Ascending aorta (tissue), 2 donors: ENCODE measurements around the gene CCDC43. TPM values are rescaled to one million over a fixed set of nuclear protein-coding genes. Genes with fewer than 3 reads are reported as not detected.
"Not testable (repeated sequence)": the region's sequence is repeated elsewhere in the genome, so short reads cannot be mapped to it uniquely, and the experiment has no call there.

Experiments used
- DNase-seq, 2 donors: peaks; one replicate each; pipeline ENCODE4 v3.0.0-alpha.2; 2019; ENCODE audit warnings: low spot score in 2 of 2
- H3K27ac ChIP-seq, 2 donors: fragments of 200-600 bp; sonication (generic); one replicate each; pipeline ENCODE4 v1.5.1; 2016 to 2017; ENCODE audit warnings: mild to moderate bottlenecking in 1 of 2
- H3K27me3 ChIP-seq: fragments of 200-600 bp; sonication (generic); one replicate; pipeline ENCODE4 v1.5.1; 2017
- H3K36me3 ChIP-seq, 2 donors: fragments of 200-600 bp; sonication (generic); one replicate each; pipeline ENCODE4 v1.5.1; 2016
- H3K4me1 ChIP-seq, 2 donors: fragments of 200-600 bp; sonication (generic); one replicate each; pipeline ENCODE4 v1.5.1; 2016 to 2017; ENCODE audit warnings: mild to moderate bottlenecking in 1 of 2
- H3K4me3 ChIP-seq, 2 donors: fragments of 200-600 bp; sonication (generic); one replicate each; pipeline ENCODE4 v1.5.1; 2016 to 2017; ENCODE audit warnings: mild to moderate bottlenecking in 1 of 2
- H3K9me3 ChIP-seq, 2 donors: fragments of 200-600 bp; sonication (generic); one replicate each; pipeline ENCODE4 v1.5.1; 2016
- intact Hi-C: fragments of 100-400 bp; cut with DNase I; formaldehyde crosslinking; loops from one replicate; pipeline ENCODE4 v1.15.1; 2023
- total RNA-seq: library from RNA; depleted of rRNA; stranded (reverse); fragments of >200 nt; gene quantifications from one replicate; pipeline ENCODE4 v1.1.0, GENCODE V29; 2016
- TF ChIP-seq, protein P1 (sequence below), 3 experiments: fragments of 200-600 bp in 2 of 3; fragments of 450-650 bp in 1 of 3; sonication (generic) in 2 of 3; IDR thresholded peaks; one replicate each; pipeline ENCODE4 v1.5.1; 2016 to 2019; ENCODE audit warnings: antibody characterized with exemption in 3 of 3, mild to moderate bottlenecking in 1 of 3, moderate library complexity in 1 of 3

Gene CCDC43
- total RNA-seq, 1 donor from 2014 or later: 2.6 TPM

DNA sequence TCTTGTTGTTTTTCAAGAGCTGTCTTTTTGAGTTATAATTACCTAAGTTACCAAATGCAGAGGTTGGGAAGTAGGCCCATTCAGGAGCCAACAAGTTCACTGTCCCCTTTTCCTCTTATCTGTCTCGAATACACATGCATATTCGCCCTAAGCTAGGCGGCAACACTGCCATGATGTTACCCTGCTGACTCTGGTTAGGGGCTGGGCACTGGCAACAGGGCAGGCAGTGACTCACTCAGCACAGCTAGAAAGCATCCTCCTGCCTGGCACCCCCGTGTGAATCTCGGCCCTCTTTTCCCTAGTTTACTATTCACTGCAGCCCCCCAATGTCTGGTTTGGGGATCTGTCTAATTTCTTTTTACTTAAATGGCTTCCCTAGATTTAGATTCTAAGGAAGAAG lies 32.7 kb upstream of the CCDC43 start:
- Histone ChIP-seq H3K27me3 (no peaks in the 10 kb centered on the region), H3K4me3 (no peak overlapping the region), H3K27ac (no peak overlapping the region), H3K9me3 (no peaks in the 10 kb centered on the region), H3K36me3 (no peaks in the 10 kb centered on the region), H3K4me1 (no peaks in the 10 kb centered on the region)
- TF ChIP-seq, protein P1, sequence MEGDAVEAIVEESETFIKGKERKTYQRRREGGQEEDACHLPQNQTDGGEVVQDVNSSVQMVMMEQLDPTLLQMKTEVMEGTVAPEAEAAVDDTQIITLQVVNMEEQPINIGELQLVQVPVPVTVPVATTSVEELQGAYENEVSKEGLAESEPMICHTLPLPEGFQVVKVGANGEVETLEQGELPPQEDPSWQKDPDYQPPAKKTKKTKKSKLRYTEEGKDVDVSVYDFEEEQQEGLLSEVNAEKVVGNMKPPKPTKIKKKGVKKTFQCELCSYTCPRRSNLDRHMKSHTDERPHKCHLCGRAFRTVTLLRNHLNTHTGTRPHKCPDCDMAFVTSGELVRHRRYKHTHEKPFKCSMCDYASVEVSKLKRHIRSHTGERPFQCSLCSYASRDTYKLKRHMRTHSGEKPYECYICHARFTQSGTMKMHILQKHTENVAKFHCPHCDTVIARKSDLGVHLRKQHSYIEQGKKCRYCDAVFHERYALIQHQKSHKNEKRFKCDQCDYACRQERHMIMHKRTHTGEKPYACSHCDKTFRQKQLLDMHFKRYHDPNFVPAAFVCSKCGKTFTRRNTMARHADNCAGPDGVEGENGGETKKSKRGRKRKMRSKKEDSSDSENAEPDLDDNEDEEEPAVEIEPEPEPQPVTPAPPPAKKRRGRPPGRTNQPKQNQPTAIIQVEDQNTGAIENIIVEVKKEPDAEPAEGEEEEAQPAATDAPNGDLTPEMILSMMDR (IDR thresholded peaks at IDR 0.05): no peak
- intact Hi-C loops: no loop called here
- no peak for DNase-seq

DNA sequence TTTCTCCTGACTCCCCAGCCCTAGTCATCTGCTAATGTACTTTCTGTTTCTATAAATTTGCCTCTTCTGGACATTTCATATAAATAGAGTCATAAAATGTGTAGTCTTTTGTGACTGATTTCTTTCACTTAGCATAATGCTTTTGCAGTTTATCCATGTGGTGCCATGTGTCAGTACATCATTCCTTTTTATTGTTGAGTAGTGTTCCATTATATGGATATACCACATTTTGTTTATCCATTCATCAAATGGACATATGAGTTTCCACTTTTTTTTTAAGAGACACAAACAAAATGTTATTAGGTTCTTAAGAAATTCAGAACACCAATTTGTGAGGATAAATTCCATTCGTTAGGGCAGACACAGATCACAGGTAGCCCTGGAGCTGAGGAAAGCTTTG lies 29.9 kb upstream of the CCDC43 start:
- Histone ChIP-seq H3K36me3 (no peaks in the 10 kb centered on the region), H3K27ac (no peak overlapping the region), H3K9me3 (no peaks in the 10 kb centered on the region), H3K4me3 (no peak overlapping the region), H3K4me1 (no peaks in the 10 kb centered on the region), H3K27me3 (no peaks in the 10 kb centered on the region)
- TF ChIP-seq, protein P1 (IDR thresholded peaks at IDR 0.05): no peak
- intact Hi-C loops: no loop called here
- no peak for DNase-seq

DNA sequence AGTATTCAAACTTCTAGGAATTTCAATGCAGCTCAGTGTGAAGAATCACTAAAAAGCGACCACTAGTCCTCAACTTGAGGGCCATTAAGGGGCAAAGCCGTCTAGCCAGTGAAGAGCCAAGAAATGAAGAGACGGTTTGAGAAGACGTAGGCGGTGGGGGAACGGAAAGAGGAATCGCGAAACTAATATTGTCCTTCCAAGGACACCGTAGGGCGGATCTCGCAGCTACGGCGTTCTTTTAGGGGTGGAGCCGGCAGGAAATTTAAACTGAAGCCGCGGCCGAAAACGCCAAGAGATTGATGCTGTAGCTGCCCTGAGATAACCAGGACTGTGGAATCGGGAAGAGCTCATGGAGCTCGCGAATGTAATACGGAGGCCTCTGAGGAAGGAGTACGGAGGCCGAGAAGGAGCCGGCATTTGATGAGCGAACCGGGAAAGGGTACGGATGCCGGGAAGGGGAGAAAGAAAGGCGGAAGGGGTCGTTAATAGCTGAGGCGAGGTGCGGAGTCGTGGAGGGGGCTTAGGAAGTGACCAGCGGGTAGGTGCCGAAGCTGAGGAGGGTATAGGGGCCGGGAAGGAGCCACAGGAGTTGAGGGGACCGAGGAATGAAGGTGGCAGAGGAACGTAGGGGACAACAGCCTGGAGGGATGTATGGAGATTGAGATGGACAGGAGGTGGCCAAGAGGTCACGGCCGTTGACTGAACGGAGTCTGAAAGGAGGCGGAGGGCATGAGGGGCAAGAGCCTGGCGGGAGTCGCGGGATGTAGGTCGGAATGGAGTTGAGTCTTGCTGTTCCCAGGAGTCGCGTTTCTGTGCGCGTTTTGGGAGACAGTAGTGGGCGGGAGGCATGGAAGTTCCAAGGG lies 19.1 kb upstream of the CCDC43 start, which contains the start of gene DBF4B:
DBF4B (plus strand) TSS at position 265 of the 863 bp plus-strand sequence; CDS start at position 421, 156 bp downstream.
- no peaks in the 10 kb centered on the region for H3K27me3 ChIP-seq
- DNase-seq: peak; percentile 9 to 85
- H3K9me3 ChIP-seq: no peaks in the 10 kb centered on the region
- H3K4me3 ChIP-seq: peak within 1 kb of the TSS; percentile 88 to 92
- intact Hi-C loops: loop anchor here (2.0 kb wide), 1 partner anchor 152 kb away; the partner anchor contains the start of gene FZD2
- TF ChIP-seq, protein P1 (IDR thresholded peaks at IDR 0.05): no peak
- H3K4me1 ChIP-seq: peaks cover 0 to 8% of the 10 kb centered on the region in 2 donors
- H3K27ac ChIP-seq: peak within 1 kb of the TSS; percentile 64 to 67
- H3K36me3 ChIP-seq: no peaks in the 10 kb centered on the region

DNA sequence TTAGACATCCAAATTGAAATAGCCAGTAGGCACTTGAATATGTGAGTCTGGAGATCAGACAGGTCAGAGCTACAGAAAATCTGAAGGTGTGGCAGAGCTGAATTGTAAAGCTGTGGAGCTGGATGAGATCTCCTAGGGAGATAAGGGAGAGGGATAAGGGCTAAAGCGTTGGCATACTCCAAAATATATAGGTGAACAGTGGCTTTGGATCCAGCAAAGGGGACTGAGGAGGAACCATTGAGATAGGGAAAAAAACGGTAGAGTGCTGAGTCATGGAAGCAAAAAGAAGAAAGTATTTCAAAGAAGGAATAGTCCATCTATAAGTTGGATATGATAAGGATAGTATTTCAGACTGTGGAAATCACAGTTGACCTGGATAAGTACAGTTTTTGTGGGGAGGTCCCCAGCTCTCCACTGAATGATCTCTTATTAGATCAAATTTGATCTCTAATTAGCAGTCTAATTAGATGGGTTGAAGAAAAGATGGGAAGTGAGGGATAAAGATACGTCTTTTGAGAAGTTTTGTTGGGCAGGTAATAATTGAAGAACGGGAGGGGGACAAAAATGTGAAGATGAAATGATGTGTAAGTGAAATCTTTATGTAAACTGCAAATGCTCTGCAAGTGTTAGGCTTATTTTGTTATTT lies 18.3 kb upstream of the CCDC43 start:
- Histone ChIP-seq H3K36me3 (no peaks in the 10 kb centered on the region), H3K27me3 (no peaks in the 10 kb centered on the region), H3K27ac (peak overlapping the region; percentile 64 to 67), H3K9me3 (no peaks in the 10 kb centered on the region), H3K4me1 (peaks cover 0 to 8% of the 10 kb centered on the region in 2 donors), H3K4me3 (peak overlapping the region; percentile 88 to 92)
- TF ChIP-seq, protein P1 (IDR thresholded peaks at IDR 0.05): no peak
- intact Hi-C loops: loop anchor here (2.0 kb wide), 1 partner anchor 151 kb away; the partner anchor contains the start of gene FZD2
- no peak for DNase-seq

DNA sequence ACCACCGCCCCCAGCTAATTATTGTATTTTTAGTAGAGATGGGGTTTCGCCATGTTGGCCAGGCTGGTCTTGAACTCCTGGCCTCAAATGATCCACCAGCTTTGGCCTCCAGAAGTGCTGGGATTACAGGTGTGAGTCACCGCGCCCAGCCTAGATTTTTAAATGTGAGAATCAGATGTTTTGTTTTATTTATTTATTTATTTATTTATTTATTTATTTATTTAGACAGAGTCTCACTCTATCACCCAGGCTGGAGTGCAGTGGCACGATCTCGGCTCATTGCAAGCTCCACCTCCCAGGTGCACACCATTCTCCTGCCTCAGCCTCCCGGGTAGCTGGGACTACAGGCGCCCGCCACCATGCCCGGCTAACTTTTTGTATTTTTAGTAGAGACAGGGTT lies 10.7 kb upstream of the CCDC43 start:
- H3K4me1 ChIP-seq, H3K9me3 ChIP-seq, H3K27me3 ChIP-seq, DNase-seq, H3K27ac ChIP-seq, H3K36me3 ChIP-seq, H3K4me3 ChIP-seq, intact Hi-C loops: not testable (repeated sequence)

DNA sequence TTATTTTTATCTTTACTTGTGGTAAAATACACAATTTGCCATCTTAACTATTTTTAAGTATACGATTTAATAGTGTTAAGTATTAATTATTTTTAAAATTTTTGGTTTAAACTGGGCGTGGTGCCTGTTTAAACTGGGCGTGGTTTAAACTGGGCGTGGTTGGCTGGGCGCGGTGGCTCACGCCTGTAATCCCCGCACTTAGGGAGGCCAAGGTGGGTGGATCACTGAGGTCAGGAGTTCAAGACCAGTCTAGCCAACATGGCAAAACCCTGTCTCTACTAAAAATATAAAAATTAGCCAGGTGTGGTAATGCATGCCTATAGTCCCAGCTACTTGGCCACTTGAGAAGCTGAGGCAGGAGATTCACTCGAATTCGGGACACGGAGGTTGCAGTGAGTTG lies 4.0 kb upstream of the CCDC43 start:
- TF ChIP-seq, protein P1 (IDR thresholded peaks at IDR 0.05): no peak
- Histone ChIP-seq H3K27ac (no peak overlapping the region), H3K9me3 (no peaks in the 10 kb centered on the region), H3K36me3 (no peaks in the 10 kb centered on the region), H3K4me1 (peaks cover 0 to 8% of the 10 kb centered on the region in 2 donors), H3K27me3 (no peaks in the 10 kb centered on the region), H3K4me3 (no peak overlapping the region)
- no peak for DNase-seq
- intact Hi-C loops: no loop called here

DNA sequence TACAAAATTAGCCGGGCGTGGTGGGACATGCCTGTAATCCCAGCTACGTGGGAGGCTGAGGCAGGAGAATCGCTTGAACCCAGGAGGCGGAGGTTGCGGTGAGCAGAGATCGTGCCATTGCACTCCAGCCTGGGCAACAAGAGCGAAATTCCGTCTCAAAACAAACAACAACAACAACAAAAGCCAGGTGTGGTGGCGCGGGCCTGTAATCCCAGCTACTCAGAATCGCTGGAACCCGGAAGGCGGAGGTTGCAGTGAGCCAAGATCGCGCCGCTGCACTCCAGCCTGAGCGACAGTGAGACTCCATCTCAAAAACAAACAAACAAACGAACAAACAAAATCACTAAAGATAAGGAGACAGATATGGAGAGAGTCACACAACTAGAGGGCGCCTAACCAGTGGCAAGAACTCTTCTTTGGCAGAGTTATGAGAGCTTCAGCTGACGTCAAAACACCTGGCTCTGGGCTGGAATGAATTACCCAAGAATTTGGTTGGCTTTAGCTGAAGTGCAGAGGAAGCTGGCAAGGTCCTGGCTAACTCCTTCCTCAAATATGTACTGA lies 1.2 kb upstream of the CCDC43 start:
- DNase-seq, H3K27me3 ChIP-seq, H3K9me3 ChIP-seq, H3K4me3 ChIP-seq, intact Hi-C loops, H3K36me3 ChIP-seq: not testable (repeated sequence)
- peak overlapping the region in 1 of 2 donors; percentile 72 for H3K27ac ChIP-seq
- peaks cover 0 to 11% of the 10 kb centered on the region in 2 donors for H3K4me1 ChIP-seq
